ENCODE data around the gene MACF1. TPM values are rescaled to one million over a fixed set of nuclear protein-coding genes. Genes with fewer than 3 reads are reported as not detected.

The MACF1 gene
- total RNA-seq, 2 donors from 2014 or later = 121 to 149 TPM

- no peak for ATAC-seq
- intact Hi-C loops (cut with DNase I, micrococcal nuclease) = no loop called here
- DNase-seq = no peak
Observed at GRCh38 chr1:39272798-39273469, 68.4 kb downstream of the MACF1 start.

- no peak for ATAC-seq
- no peak for DNase-seq
- intact Hi-C loops (cut with DNase I, micrococcal nuclease) = no loop called here
Observed at GRCh38 chr1:39275836-39276507, 71.5 kb downstream of the MACF1 start.

- DNase-seq (no peak), ATAC-seq (no peak)
- intact Hi-C loops (cut with DNase I, micrococcal nuclease) = no loop called here
Observed at GRCh38 chr1:39277879-39278278, 73.4 kb downstream of the MACF1 start.

GRCh38 chr1:39282537-39283216 is 78.2 kb downstream of the MACF1 start:
- intact Hi-C loops (cut with DNase I, micrococcal nuclease) = no loop called here
- ATAC-seq = no peak
- DNase-seq = no peak

- intact Hi-C loops (cut with DNase I, micrococcal nuclease) = no loop called here
- ATAC-seq (no peak), DNase-seq (no peak)
Observed at GRCh38 chr1:39283858-39284257, 79.4 kb downstream of the MACF1 start.

GRCh38 chr1:39287541-39287940 is 83.0 kb downstream of the MACF1 start:
- intact Hi-C loops (cut with DNase I, micrococcal nuclease) = no loop called here
- no peak for DNase-seq
- no peak for ATAC-seq

GRCh38 chr1:39288735-39289465 is 84.4 kb downstream of the MACF1 start:
- ATAC-seq (no peak), DNase-seq (no peak)
- intact Hi-C loops (cut with DNase I, micrococcal nuclease) = no loop called here

- intact Hi-C loops (cut with DNase I, micrococcal nuclease) = no loop called here
- DNase-seq = no peak
- no peak for ATAC-seq
Observed at GRCh38 chr1:39292401-39292800, 87.9 kb downstream of the MACF1 start.

GRCh38 chr1:39293375-39294070 is 89.0 kb downstream of the MACF1 start:
- ATAC-seq = no peak

GRCh38 chr1:39294531-39294930 is 90.0 kb downstream of the MACF1 start:
- DNase-seq (no peak), ATAC-seq (no peak)
- intact Hi-C loops (cut with DNase I, micrococcal nuclease) = no loop called here

More at GRCh38 chr1:39293375-39294070, 89.0 kb downstream of the MACF1 start:
- intact Hi-C loops (cut with DNase I, micrococcal nuclease) = no loop called here
- DNase-seq = no peak

GRCh38 chr1:39295901-39296300 is 91.4 kb downstream of the MACF1 start:
- ATAC-seq (no peak), DNase-seq (no peak)
- intact Hi-C loops (cut with DNase I, micrococcal nuclease) = no loop called here

- DNase-seq (no peak), ATAC-seq (no peak)
- intact Hi-C loops (cut with DNase I, micrococcal nuclease) = no loop called here
Observed at GRCh38 chr1:39297551-39297950, 93.1 kb downstream of the MACF1 start.

- no peak for ATAC-seq
- DNase-seq = no peak
- intact Hi-C loops (cut with DNase I, micrococcal nuclease) = no loop called here
Observed at GRCh38 chr1:39301606-39302005, 97.1 kb downstream of the MACF1 start.

- intact Hi-C loops (cut with DNase I, micrococcal nuclease) = no loop called here
- ATAC-seq = peak; percentile 40
- no peak for DNase-seq
Observed at GRCh38 chr1:39305555-39305954, 101.1 kb downstream of the MACF1 start.

GRCh38 chr1:39310015-39310414 is 105.5 kb downstream of the MACF1 start:
- no peak for DNase-seq
- intact Hi-C loops (cut with DNase I, micrococcal nuclease) = no loop called here
- no peak for ATAC-seq

GRCh38 chr1:39310691-39311090 is 106.2 kb downstream of the MACF1 start:
- DNase-seq = no peak
- ATAC-seq = no peak
- intact Hi-C loops (cut with DNase I, micrococcal nuclease) = no loop called here

GRCh38 chr1:39317111-39317510 is 112.6 kb downstream of the MACF1 start:
- ATAC-seq = no peak
- intact Hi-C loops (cut with DNase I, micrococcal nuclease) = no loop called here
- no peak for DNase-seq

- peak; percentile 98 for ATAC-seq
- peak; percentile 24 to 35 for DNase-seq
- intact Hi-C loops (cut with DNase I, micrococcal nuclease) = no loop called here
Observed at GRCh38 chr1:39317910-39318633, 113.6 kb downstream of the MACF1 start.
